HG03159 (cell line): ENCODE results near the gene WDR62.

Source experiments
- ATAC-seq: cut with Tn5 transposase; IDR thresholded peaks from one replicate; pipeline ENCODE4 v1.9.1; 2021; ENCODE audit warnings: mild to moderate bottlenecking, moderate library complexity; ENCODE audit not compliant: unreplicated experiment

WDR62 gene

DNA sequence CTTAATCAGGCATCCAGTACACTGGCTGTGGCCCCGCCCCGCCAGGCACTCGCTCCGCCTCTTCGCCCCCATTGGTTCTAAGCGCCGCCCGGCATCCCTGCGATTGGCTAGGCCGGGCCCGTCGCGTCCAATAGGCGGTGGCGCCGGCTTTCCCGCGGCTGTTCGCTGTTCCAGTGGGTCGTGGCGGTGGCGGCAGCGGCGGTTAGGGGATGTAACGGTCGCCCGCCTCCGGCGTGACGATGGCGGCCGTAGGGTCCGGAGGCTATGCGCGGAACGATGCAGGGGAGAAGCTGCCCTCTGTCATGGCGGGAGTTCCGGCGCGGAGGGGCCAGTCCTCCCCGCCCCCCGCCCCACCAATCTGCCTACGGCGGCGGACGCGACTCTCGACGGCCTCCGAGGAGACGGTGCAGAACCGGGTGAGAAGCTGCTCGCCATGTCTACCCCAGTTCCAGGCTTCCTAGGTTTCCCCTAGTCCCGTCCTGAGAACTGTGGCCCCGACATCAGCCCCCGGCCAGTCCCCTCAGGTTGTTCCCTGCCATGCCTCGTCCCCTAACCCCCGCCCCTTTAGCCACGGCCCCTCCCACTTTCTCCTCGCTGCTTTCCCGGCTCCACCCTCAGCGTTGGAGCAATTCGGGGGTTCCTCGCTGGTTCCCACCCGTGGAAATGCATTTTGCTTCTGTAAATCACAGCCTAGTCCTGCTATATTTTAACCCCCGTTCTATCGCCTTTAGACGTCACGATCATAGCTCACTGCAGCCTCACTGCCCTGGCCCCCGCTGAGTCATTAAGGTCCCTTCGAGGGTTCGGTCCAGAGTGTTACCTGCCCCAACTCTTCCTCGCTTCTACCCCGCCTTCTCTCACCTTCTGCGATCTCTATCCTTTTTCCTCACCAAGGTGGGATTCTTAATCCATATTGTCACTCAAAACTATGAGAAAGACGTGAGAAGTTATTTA is at the start of gene WDR62:
WDR62 (plus strand) TSS at position 165 of the 954 bp plus-strand sequence; CDS start at position 240, 75 bp downstream.
- ATAC-seq: peak; percentile 65

- no peak for ATAC-seq
These were observed 47.7 kb upstream of the WDR62 start for GRCh38 chr19:36006955-36007354.

- no peak for ATAC-seq
These were observed 46.2 kb upstream of the WDR62 start, which contains the start of gene SYNE4 for GRCh38 chr19:36008336-36008978. TSS of gene SYNE4 (minus strand) at chr19:36008813. CDS start at chr19:36008681, 132 bp downstream.

DNA sequence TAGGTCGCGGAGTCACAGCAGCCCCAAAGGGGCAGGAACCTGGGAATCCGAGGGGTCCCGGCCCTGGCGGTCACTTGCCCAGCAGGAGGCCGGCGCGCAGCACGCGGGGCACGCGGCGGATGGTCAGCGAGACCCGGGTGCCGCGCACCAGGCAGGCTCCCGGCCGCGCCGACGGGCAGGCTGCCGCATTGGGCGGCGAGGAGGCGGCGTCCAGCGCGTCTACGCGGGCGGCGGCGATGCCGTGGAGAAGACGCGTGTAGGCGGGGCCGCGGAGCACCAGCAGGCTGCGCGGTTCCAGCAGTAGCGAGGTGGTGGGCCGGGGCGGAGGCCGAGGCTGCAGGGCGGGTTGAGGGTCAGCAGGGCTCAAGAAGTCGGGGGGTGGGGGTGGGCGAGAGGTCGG is 45.5 kb upstream of the WDR62 start:
- ATAC-seq: no peak

- ATAC-seq: no peak
These were observed 44.9 kb upstream of the WDR62 start for GRCh38 chr19:36009633-36010379.

- ATAC-seq: no peak
These were observed 44.3 kb upstream of the WDR62 start for GRCh38 chr19:36010402-36010801.

DNA sequence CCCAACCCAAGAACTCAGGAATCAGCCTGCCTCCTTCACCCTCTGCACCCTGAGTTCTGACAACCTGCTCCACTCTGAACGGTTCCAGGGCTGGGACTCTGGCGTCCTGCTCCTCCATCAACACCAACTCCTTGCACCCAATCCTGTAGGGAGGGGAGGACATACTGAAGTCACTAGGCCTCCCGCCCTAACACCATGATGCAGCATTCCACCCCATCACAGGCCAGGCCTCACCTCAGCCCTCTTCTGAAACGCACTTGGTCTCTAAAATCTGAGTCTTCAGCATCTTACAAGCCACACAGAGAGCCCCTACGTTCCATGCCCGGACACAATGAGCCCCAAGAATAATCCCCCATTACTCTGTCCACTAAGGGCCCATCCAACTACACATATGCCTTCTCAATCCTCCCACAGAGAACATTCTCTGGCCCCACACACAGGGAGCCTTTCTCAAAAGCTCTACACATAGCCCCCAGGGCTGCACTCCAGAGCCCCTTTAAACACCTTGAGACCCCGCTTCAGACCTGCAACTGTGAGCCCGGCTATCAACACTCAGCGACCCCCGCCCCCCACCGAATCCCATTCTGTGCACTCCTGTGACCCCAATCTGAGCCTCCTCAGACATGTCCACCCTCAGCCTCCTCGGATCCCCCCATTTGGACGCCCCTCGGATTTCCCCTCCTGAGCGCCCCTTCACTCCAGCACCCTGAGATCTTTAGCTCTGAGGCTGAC is 41.3 kb upstream of the WDR62 start:
- no peak for ATAC-seq

GRCh38 chr19:36014012-36014924 is 40.4 kb upstream of the WDR62 start, which contains the start of gene ALKBH6:
TSS of gene ALKBH6 (minus strand) at chr19:36014213. CDS start at chr19:36013397, 816 bp downstream.
- peak; percentile 94 for ATAC-seq

- no peak for ATAC-seq
These were observed 35.5 kb upstream of the WDR62 start for GRCh38 chr19:36019061-36019670.

GRCh38 chr19:36023432-36023831 is 31.3 kb upstream of the WDR62 start:
- no peak for ATAC-seq

DNA sequence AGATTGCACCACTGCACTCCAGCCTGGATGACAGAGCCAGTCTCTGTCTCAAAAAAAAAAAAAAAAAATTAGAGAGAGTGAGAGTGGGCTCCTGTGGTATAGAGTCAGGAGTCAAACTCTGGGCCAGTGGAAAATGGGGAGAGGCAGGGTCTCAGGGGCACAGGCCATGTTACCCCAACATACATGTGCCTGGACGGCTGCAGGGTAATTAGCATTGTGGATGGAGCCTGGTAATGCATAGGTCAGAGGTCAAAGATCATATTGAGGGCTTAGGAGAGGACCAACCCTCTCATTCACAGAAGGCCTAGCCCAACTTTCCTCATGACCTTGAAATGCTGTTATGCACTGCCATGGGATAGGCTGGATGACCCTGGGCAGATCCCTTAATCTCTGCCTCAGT is 29.2 kb upstream of the WDR62 start:
- ATAC-seq: no peak

DNA sequence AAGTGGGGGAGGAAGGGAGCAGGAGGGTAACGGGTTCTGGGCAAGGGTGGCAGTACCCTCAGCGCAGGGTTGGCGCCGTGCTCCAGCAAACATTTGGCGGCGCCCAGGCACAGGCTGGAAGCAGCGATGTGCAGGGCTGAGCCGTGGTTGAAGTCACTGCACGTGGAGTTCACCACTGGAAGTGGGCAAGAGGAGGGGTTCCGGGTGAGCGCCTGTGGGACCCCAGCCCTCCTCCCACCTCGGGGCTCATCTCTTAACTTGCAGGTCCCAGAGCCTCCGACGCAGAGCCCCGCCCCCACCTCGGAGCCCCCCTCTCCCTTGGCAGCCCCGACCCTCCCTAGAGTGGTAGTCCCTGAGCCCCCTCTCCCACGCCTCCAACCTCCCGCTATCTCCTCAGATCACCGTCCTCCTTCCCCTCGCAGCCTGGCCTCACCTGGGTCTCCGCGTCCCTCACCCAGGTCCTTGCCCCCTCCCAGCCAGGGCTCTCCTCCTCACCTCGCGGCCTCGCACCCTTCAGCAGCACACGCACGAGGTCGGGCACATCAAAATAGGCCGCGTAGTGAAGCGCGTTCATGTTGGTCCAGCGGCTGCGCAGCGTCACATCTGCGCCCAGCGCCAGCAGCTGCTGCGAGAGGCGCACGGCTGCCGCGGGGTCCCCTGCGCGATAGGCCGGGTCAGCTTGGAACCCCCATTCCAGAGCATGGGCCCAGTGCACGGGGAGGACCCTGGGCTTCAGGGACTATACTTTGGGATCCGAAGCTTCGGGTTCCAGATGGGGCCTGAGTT is 28.4 kb upstream of the WDR62 start:
- no peak for ATAC-seq

GRCh38 chr19:36027696-36028095 is 27.0 kb upstream of the WDR62 start:
- ATAC-seq: no peak

- no peak for ATAC-seq
These were observed 26.2 kb upstream of the WDR62 start for GRCh38 chr19:36028313-36029041.

- no peak for ATAC-seq
These were observed 24.2 kb upstream of the WDR62 start for GRCh38 chr19:36030264-36031148.

GRCh38 chr19:36031308-36031707 is 23.4 kb upstream of the WDR62 start:
- ATAC-seq: no peak
